HG02623 (cell line): ENCODE results near the gene TLE3.

ENCODE experiments used
- ATAC-seq: cut with Tn5 transposase; IDR thresholded peaks from one replicate; pipeline ENCODE4 v1.9.1; 2021; ENCODE audit warnings: moderate library complexity; ENCODE audit not compliant: unreplicated experiment

TLE3 gene

GRCh38 chr15:70033109-70033508, 64.6 kb downstream of the TLE3 start:
- ATAC-seq, result no peak

DNA sequence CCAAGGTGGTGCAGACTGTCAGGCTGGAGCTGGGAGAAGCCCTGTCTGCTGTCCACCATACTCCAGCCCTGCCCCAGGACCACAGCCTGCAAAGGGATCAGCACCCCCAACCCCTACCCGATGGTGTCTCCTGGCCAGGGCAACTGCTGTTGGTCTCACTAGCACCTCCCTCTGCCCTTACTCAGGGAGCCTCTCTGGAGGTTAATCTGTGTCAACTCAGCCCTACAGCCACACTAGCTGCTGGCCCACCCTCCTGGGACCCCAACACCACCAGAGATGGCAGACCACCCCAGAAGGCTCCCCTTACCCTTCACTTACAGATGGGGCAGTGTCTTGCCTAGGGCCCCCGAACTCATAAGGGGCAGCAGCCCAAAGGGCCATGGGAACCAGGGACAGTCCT, 65.2 kb downstream of the TLE3 start:
- ATAC-seq, result no peak

- no peak for ATAC-seq
Measured at GRCh38 chr15:70031713-70032112, 66.0 kb downstream of the TLE3 start.

DNA sequence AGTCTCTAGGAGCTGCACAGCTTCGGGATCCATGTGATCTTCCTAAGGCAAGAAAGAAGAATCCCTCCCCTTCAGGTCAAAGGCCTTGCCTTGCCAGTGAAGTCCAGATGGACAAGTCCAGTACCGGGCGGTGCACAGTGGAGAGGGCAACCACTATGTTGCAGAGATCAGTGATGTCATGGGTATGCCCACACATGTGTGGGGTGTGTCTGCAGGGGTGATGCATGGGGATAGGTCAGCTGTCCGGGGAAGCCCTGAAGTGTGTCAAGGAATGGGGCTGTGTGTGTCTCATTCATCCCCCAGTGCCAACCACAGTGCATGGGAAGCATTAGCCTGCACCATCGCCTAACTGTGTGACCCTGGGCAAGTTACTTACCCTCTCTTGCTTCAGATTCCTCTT, 66.5 kb downstream of the TLE3 start:
- ATAC-seq, result no peak

DNA sequence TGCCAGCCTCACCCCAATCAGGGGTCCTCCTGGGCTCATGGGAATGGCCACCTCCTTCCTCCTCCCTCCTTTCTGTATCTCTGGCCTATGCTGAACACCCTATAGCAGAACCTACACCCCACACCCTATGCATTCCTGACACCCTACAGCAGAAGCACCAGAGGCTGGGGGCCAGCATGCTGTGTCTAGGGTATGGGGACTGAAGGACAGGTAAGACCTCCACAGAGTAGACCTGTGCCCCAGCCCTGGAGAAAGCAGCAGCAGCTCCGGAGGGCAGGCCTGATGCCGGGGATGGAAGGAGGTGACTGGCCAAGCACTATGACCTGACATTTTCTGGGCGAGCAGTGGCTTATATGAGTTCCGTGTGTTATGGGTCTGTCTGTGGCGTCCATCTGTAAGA, 66.9 kb downstream of the TLE3 start:
- ATAC-seq, result no peak

GRCh38 chr15:70029297-70029701, 68.4 kb downstream of the TLE3 start:
- no peak for ATAC-seq

DNA sequence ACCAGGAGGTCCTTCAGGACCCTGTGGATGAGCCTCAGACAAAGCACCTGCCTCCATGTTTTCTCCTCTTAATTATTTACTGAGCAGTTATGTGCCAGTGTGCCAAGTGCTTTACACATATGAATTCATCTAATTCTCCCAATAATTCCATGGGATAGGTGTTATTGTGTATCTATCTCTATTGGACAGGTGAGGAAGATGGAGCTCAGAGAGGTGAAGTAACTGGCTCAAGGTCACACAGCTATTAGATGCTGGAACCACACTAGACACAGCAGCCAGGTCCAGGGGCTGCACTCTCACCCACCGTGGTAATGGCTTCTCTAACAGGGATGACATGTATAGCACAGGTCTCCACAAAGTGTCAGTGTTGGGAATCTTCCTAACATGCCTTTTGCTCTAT, 70.2 kb downstream of the TLE3 start:
- ATAC-seq, result no peak

GRCh38 chr15:70026991-70027390, 70.7 kb downstream of the TLE3 start:
- ATAC-seq, result no peak

- no peak for ATAC-seq
Measured at GRCh38 chr15:70025413-70026296, 72.1 kb downstream of the TLE3 start.

DNA sequence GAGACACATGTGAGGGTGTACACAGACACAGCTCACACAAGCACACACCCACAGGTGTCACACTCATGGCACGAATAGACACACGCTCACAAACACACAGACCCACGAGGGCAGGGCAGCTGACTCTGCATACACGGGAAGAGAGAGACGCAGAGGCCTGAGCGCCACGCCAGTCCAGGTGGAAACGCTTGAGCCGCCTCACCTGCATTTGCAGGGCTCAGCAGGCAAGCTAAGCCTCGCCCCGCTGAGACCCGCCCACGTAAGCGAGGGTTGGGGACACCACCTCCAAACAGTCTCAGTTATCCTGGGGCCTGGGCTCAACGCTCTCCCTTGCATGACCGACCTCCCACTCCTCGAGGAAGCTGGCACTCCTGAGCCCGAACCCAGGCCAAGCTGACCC, 73.2 kb downstream of the TLE3 start:
- ATAC-seq, result no peak

DNA sequence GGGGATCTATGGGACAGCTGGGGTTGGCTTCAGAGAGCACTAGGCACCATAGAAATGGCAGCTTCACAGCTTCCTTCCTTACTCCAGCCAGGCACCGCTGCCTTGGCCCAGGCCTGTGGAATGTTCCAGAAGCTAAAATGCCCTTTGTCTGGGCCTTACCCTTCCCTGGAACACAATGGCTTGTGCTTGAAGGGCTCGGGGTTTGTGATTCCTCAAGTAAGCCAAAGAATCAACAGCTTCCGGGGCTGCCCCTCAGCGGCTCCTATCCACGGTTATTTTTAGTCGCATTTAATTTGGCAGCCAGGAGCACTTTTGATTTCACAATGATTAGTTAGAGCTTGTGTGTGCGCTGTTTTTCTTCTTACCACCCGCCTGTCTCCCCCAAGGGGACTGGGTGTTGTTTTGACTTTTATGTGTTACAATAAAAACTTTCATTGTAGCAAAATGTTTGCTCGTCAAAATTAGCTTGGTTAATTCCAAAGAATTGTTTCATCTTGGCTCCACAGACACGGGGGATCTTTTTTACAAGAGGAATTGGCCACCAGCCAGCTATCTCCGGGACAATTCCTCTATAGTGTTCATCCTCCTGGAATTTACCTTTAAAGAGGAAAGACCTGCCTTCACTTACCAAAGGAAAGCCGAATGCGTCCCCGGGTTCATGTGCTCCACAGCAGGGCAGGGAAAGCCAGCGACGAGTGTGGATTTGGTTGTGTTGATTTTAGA, 73.8 kb downstream of the TLE3 start:
- no peak for ATAC-seq

DNA sequence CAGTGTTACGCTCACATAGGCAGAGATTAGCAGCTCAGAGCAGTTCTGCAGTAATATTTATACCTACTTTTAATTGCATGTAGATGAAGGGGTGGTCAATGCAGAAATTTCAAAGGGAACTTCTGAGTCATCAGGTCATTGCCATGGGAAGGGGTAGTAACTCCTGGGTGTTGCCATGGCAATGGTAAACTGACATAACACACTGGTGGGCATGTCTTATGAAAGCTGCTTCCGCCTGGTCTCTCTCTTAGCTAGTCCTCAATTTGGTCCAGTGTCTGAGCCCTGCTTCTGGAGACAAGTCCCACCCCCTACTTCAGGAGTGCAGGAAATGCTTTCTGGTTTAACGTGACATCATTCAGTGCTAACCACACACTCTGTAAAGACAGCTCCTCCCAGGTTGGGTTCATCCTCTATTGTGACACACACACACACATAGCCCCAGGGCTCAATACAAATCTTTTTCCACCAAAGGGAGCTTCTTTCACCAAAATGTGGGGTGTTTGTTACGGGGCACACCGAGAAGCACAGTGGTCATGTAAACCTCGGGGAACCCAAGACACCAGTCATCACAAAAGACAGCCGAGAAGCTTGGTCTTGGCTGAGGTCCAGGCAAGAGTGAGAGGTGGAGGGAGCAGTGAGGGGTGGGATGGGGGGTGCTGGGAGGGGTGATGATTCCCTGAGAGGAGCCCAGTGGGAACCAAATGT, 74.5 kb downstream of the TLE3 start:
- peak; percentile 73 for ATAC-seq

GRCh38 chr15:70020229-70020628, 77.5 kb downstream of the TLE3 start:
- ATAC-seq, result no peak

DNA sequence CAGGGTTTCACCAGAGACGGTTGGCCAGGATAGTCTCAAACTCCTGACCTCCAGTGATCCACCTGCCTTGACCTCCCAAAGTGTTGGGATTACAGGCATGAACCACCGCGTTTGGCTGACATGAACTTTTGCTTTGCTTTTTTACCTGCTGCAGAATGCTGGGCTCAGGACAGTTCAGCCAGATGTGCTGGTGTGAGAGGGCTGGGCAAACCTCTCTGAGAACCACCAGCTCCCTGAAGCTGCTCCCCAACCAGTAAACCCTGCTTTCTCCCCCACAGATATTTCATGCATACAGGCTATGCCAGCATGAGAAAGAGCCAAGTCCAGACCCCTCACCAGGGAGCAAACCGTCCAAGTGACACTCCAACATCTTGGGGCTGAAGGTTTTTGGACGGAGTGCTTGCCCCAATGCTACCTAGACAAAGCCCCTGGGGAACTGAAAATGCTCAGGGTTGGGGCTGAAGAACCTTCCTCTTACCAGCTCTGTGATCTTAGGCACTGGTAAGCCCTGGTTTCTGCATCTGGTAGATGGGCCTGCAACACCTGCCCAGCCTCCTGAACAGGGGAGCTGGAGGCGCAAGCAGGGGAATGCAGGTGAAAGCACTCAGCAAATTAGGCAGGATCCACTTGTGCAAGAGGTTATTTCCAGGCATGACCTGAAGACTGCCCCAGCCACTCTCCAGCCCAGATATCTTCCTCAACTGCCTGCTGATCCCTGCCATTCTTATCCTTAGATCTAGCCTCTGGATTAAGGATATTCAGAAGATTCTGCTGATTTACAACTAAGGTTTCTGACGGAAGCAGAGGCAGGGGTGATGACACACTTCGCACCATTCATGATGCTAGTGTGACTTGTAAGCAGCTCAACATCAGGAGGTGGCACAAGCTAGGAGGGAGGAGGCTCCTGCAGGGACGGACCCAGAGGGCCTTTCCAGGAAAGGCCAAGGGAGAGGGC, 78.8 kb downstream of the TLE3 start:
- no peak for ATAC-seq

DNA sequence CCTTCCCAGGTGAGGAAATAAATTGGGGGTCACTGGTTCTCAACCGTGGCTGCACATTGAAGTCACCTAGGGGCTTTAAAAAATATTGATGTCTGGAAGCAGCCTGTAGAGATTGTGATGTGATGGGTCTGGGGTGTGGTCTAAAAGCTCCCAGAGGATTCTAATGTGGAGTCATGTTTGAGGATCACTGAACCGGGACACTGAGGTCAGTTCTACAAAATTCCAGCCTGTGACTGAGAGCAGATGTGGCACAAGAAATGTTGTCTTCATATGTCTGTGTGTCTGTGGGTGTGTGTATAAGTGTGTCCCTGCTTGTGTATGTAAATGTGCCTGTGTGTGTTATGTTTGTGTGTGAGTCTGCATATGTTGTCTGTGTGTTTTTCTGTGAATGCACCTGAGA, 79.9 kb downstream of the TLE3 start:
- no peak for ATAC-seq

DNA sequence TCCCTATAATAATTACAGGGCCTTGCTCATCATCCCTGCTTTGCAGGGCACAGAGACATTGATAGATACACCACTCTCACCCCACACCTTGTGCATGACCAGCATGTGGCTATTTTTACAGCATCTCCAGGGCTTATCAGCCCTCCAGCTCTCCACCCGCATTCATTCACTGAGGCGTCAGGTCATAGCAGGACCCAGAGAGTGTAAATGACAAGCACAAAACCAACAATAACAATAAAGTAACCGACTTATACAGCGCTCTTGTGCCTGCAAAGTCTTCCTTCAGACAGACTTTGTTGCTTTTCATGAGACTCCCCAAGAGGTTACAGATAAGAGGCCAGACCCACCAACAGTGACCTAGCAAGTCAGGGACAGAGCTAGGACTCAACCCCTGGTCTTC, 80.7 kb downstream of the TLE3 start:
- ATAC-seq, result no peak

DNA sequence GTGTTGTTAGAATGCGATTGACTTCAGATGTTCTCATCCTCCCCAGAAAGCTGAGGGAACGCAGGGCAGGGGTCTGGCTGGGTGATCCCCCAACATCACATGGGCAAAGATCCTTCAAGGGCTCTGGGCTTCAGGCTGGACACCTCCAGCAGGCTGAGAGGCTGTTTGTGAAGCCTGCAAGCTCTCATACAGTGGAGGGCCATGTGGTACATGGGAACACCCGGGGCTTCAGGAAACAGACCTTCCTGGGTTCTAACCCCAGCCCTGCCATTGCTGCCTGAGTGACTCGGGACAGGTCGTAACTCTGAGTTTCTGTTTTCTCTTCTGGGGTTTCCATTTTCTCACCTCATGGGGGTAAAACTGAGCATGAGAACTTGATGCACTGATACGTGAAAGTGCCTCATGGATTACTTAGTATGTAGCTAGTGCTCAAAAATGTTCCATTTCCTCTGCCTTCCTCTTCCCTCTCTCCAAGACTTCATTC, 81.2 kb downstream of the TLE3 start:
- no peak for ATAC-seq

GRCh38 chr15:70014860-70015490, 82.7 kb downstream of the TLE3 start:
- ATAC-seq, result peak; percentile 73

DNA sequence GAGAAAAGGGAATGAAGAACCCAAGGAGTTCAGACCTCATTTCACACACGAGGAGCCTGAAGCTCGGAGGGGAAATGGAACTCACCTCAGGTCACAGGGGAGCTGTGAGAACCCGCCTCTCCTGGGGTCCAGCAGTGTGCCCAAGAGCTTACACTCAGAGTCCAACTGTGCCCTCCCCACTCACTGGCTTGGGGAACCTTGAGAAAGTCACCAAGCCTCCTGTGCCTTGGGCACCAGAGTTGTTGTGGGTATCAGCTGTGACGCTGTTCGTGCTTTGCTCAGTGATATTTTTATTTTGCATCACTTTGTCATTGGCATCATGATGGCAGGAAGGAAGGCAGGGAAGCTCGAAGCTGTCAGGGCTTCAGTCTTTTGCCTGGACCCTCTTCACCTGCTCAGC, 83.4 kb downstream of the TLE3 start:
- no peak for ATAC-seq
